Testis (tissue), 3 donors: ENCODE data around the gene ZNF500. TPM values are rescaled to one million over a fixed set of nuclear protein-coding genes. Genes with fewer than 3 reads are reported as not detected.

Source experiments
- DNase-seq: peaks from one replicate; pipeline ENCODE4 v3.0.0-alpha.2; 2019
- H3K27ac ChIP-seq, 2 donors: fragments of 200-600 bp; sonication (generic); one replicate each; pipeline ENCODE4 v1.5.1; 2019
- H3K27me3 ChIP-seq: fragments of 200-600 bp; sonication (generic); one replicate; pipeline ENCODE4 v1.5.1; 2019
- H3K36me3 ChIP-seq: fragments of 200-600 bp; sonication (generic); one replicate; pipeline ENCODE4 v1.5.1; 2017; ENCODE audit warnings: low read depth; ENCODE audit errors: missing control alignments
- H3K4me1 ChIP-seq: fragments of 200-600 bp; sonication (generic); one replicate; pipeline ENCODE4 v1.5.1; 2019
- H3K4me3 ChIP-seq, 2 donors: fragments of 200-600 bp; sonication (generic); one replicate each; pipeline ENCODE4 v1.5.1; 2017 to 2019
- H3K9me3 ChIP-seq: fragments of 200-600 bp; sonication (generic); one replicate; pipeline ENCODE4 v1.5.1; 2017
- CTCF ChIP-seq, 3 experiments: fragments of 450-650 bp in 2 of 3; fragments of 200-600 bp in 1 of 3; sonication (generic) in 1 of 3; IDR thresholded peaks; one replicate each; pipeline ENCODE4 v1.5.1; 2016 to 2019; ENCODE audit warnings: antibody characterized with exemption in 3 of 3, mild to moderate bottlenecking in 2 of 3, moderate library complexity in 1 of 3
- POLR2A ChIP-seq: fragments of 450-650 bp; IDR thresholded peaks from one replicate; pipeline ENCODE4 v1.6.1; 2017; ENCODE audit warnings: antibody characterized with exemption, mild to moderate bottlenecking, moderate library complexity
- WGBS, 2 donors: methylation state at CpG; one replicate each; pipeline ENCODE4 v1.1.5; 2018; 5-methylcytosine and 5-hydroxymethylcytosine counted together
- intact Hi-C: fragments of 100-400 bp; cut with DNase I; formaldehyde crosslinking; loops from one replicate; pipeline ENCODE4 v1.15.1; 2023; ENCODE audit warnings: low total_unique reads
- polyA plus RNA-seq: library from polyadenylated mRNA; stranded (reverse); fragments of 350-450 nt; fragmentation: Illumina TruSeq; extraction: RNeasy Lipid Tissue Mini Kit (QIAGEN cat#74804); gene quantifications from one replicate; pipeline ENCODE4 v1.2.3, GENCODE V29; 2014; ENCODE audit warnings: low read depth, low replicate concordance; ENCODE audit not compliant: insufficient read depth
- total RNA-seq, 2 donors: library from RNA; depleted of rRNA; stranded (reverse); fragments of >200 nt; gene quantifications; one replicate each; pipeline ENCODE4 v1.2.3, GENCODE V29; 2016

Gene ZNF500
- total and polyA plus RNA-seq, 3 donors from 2014 or later: 12.5 to 24.9 (median 24.3) TPM

GRCh38 chr16:4780235-4780634 lies 13.3 kb upstream of the ZNF500 start:
- intact Hi-C loops: no loop called here
- Histone ChIP-seq H3K27ac (no peak overlapping the region), H3K27me3 (no peaks in the 10 kb centered on the region), H3K4me1 (no peaks in the 10 kb centered on the region), H3K4me3 (no peak overlapping the region), H3K9me3 (no peaks in the 10 kb centered on the region), H3K36me3 (no peaks in the 10 kb centered on the region)
- DNase-seq: no peak
- TF ChIP-seq POLR2A: no peak
- TF ChIP-seq CTCF (IDR thresholded peaks at IDR 0.05): no peak
- WGBS, 2 donors: 87 to 92% methylated on average over 4 of the region's 4 CpGs

GRCh38 chr16:4778050-4778392 lies 11.1 kb upstream of the ZNF500 start:
- Histone ChIP-seq H3K4me3 (no peak overlapping the region), H3K27me3 (no peaks in the 10 kb centered on the region), H3K9me3 (no peaks in the 10 kb centered on the region), H3K4me1 (no peaks in the 10 kb centered on the region), H3K36me3 (no peaks in the 10 kb centered on the region), H3K27ac (no peak overlapping the region)
- no peak for TF ChIP-seq CTCF (IDR thresholded peaks at IDR 0.05)
- intact Hi-C loops: no loop called here
- no peak for DNase-seq
- 86 to 95% methylated on average over 4 to 5 of the region's 5 CpGs for WGBS, 2 donors

GRCh38 chr16:4777339-4778049 lies 10.5 kb upstream of the ZNF500 start:
- intact Hi-C loops: no loop called here
- no peak overlapping the region for H3K27ac ChIP-seq
- H3K27me3 ChIP-seq: no peaks in the 10 kb centered on the region
- WGBS, 2 donors: 80 to 87% methylated on average over 7 to 17 of the region's 17 CpGs
- H3K4me1 ChIP-seq: no peaks in the 10 kb centered on the region
- H3K9me3 ChIP-seq: no peaks in the 10 kb centered on the region
- no peak overlapping the region for H3K4me3 ChIP-seq
- TF ChIP-seq POLR2A (no peak), CTCF (IDR thresholded peaks at IDR 0.05) (no peak)
- no peaks in the 10 kb centered on the region for H3K36me3 ChIP-seq
- no peak for DNase-seq

GRCh38 chr16:4776141-4776705 lies 9.3 kb upstream of the ZNF500 start:
- intact Hi-C loops: no loop called here
- H3K36me3 ChIP-seq: no peaks in the 10 kb centered on the region
- TF ChIP-seq POLR2A (no peak), CTCF (IDR thresholded peaks at IDR 0.05) (no peak)
- no peaks in the 10 kb centered on the region for H3K27me3 ChIP-seq
- no peak for DNase-seq
- no peak overlapping the region for H3K4me3 ChIP-seq
- no peaks in the 10 kb centered on the region for H3K9me3 ChIP-seq
- 90 to 100% methylated on average over 2 of the region's 2 CpGs for WGBS, 2 donors
- H3K27ac ChIP-seq: no peak overlapping the region
- no peaks in the 10 kb centered on the region for H3K4me1 ChIP-seq

- Histone ChIP-seq H3K27ac (no peak overlapping the region), H3K9me3 (no peaks in the 10 kb centered on the region), H3K4me1 (no peaks in the 10 kb centered on the region), H3K36me3 (no peaks in the 10 kb centered on the region), H3K4me3 (no peak overlapping the region), H3K27me3 (no peaks in the 10 kb centered on the region)
- DNase-seq: no peak
- WGBS, 2 donors: 88 to 91% methylated on average over 5 to 6 of the region's 13 CpGs
- TF ChIP-seq CTCF (IDR thresholded peaks at IDR 0.05) (no peak), POLR2A (no peak)
- intact Hi-C loops: no loop called here
Measured at GRCh38 chr16:4775005-4775404, 8.0 kb upstream of the ZNF500 start.
